DMS53 treated with DMSO at 0.1 percent for 48 hours (cell line): ENCODE results near the gene LRSAM1.
"Not testable (repeated sequence)": the region's sequence is repeated elsewhere in the genome, so short reads cannot be mapped to it uniquely, and the experiment has no call there.

Source experiments
- DNase-seq: peaks from one replicate; lab custom pipeline; 2025; ENCODE audit not compliant: unreplicated experiment; lab: John Stamatoyannopoulos, UW

Gene LRSAM1

DNA sequence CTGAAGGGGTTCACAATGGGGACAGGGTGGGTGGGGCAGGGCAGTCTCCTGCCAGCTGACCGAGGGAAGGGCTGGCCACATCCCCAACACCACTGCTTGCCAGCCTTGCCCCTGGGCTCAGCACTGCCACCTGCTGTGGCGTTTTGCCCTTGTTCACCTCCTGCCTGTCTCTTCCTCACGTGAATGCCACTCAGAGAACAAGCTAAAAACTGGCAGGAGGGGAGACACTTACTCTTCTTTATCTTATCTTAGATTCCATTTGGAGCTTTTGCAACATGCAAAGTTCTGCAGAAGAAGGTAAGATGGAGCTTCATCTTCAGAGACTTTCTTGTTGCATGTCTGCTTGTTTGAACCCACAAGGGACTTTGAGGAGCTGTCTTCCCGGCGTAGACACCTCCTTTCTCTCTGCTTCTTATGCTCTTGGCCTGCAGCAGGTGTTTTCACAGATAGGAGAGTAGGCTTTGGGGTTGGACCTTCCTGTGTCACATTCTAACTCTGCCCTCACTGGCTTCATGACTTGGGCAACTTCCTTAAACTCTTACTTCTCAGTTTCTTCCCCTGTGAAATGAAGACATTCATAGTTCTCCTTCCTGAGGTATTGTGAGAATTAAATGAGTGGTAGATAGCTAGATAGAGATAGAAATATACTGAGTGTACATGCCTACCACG lies 4.1 kb downstream of the LRSAM1 start:
- DNase-seq: no peak

DNA sequence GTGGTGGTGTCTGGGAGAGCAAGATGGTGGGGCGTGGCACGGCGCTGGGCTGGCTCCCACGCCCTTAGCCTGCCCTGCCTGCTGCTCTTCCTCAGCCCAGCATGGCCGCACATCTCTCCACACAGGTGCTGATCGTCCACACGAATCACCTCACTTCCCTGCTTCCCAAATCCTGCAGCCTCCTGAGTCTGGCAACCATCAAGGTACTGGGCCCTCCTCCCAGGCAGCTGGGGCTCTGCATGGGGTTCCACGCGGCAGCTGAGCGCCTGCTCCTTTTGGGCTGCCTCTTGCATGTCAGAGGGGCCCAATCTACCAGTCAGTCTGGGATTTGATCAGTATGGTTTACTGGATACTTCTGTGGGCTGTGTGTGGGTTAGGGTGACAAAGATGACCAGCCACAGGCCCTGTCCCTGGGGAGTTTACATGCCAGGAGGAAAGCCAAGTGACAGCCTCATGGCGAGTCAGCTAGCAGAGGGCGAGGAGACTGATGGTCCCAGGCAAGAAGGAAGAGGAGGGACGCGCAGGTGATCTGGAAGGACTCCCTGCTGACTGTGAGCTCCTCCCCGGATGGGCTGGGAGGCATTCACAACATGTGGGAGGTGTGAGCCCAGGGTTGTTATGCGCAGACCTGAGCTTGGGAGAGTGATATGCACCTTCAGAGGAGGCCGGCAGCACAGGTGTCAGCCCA lies 6.0 kb downstream of the LRSAM1 start:
- DNase-seq: no peak

DNA sequence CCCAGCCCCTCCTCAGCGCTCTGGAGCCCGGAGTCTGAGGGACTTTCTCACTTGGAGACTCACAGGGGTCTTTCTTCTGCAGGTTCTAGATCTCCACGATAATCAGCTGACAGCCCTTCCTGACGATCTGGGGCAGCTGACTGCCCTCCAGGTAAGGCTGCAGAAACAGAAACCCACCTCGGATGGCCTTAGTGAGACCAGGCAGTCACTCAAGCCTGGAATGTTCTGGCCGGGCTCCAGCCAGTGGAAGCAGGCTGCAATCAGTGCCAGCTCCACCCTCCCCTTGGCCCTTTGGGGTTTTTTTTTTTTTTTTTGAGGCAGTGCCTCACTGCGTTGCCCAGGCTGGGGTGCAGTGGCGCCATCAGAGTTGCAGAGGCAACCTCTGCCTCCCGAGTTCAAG lies 7.6 kb downstream of the LRSAM1 start:
- DNase-seq: no peak

DNA sequence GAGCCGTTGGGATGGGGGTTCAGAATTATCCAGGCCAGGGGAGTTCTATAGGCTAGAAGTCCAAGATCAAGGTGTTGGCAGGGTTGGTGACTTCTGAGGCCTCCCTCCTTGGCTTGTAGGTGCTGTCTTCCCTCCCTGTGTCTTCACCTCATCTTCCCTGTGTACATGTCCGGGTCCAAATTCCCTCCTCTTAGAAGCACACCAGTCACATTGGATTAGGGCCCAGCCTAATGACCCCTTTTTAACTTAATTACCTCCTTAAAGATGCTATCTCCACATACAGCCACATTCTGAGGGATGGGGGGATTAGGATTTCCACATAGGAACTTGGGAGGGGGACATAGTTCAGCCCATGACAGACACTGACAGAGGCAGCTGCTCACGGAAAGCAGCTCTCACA lies 12.1 kb downstream of the LRSAM1 start:
- no peak for DNase-seq

DNA sequence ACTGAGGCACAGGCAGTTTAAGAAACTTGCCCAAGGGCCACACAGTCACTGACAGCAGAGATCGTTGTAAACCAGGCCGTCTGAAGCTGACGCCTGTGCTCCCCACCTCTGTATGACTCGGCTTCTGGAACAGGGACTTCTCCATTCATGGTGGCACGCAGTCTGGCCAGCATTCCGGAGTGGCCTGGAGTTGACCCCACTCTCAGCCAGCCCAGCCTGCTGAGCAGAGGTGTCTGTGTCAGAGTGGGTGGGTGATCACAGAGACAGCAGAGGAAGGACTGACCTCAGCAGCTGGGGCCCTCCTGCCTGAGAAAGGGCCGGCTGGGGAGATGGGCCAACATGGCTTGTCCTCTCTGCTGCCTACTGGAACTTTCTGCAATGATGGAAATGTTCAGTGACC lies 12.6 kb downstream of the LRSAM1 start:
- DNase-seq: no peak

DNA sequence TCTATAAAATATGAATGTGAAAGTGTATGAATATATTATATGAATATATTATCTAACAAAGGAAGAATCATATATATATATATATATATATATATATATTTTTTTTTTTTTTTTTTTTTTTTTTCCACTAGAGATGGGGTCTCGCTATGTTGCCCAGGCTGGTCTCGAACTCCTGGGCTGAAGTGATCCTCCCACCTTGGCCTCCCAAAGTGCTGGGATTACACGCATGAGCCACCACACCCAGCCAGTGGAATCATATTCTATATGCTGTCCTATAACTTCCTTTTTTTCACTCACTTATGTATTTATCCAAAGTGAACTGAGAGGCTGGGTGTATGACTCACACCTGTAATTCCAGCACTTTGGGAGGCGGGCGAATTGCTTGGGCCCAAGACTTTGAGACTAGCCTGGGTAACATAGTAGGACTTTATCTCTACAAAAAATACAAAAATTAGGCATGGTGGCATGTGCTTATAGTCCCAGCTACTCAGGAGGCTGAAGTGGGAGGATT lies 15.2 kb downstream of the LRSAM1 start:
- not testable (repeated sequence) for DNase-seq

DNA sequence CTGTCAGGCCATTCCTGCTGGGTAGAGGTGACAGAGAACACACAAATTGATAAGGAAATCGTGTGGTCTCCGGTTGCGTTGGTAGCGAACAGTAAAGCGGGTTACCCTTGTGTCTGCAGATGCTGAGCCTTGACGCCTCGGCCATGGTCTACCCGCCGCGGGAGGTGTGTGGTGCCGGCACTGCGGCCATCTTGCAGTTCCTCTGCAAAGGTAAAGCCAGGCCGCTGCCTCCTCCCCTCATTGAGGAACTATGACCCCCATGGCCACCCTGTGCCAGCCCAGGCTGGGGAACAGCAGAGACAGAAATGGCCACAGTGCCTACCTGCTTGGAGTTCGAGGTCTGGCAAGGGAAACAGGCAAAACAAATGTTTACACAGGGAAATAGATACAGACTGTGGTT lies 16.3 kb downstream of the LRSAM1 start:
- no peak for DNase-seq

DNA sequence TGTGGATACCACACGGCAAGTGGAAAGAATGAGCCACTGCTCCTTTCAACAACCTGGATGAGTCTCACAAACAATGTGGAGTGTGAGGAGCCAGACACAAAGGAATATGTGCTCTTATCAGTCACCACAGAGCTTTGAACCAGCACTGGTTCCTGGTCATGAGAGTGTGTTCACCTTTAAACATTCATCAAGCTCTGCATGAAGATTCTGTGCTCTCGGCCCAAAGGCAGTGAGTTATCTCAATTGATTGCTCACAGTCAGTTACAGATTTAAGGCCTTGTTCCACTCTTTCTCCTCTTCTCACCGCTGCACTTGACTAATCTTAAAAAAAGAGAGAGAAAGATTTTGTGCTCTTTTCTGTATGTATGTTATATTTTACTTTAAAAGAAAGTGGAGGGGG lies 19.4 kb downstream of the LRSAM1 start:
- no peak for DNase-seq

DNA sequence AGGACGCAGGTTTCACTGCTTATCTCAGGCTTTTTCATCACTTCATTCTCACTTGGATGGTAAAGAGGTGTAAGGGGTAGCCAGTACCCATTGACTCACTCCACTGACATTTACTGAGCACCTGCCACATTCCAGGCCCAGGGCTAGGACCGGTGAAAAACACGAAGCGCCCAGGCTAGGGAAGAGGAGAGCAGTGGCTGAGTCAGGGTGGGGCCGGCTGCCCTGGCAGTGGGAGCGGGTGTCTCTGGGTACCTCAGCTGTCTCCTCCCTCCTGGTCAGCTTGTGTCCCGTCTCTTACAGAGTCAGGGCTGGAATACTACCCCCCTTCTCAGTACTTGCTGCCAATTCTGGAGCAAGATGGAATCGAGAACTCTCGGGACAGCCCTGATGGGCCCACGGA lies 22.2 kb downstream of the LRSAM1 start:
- no peak for DNase-seq

DNA sequence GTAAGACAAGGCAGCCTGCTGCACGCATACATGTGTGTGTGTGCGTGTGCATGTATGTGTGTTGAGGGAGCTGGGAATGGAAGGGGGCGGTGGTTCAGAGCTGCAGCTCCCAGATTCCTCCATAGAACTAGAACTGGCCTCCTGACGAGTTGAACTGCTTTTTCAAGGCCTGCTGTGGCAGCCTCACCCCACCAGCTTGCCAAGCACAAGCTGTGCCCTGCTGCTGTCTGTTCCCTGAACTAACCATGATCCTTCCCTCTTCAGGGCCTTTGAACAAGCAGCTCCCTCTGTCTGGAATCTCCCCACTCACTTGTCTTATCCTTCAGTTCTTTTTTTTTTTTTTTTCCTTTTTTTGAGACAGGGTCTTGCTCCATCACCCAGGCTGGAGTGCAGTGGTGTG lies 22.6 kb downstream of the LRSAM1 start:
- no peak for DNase-seq

DNA sequence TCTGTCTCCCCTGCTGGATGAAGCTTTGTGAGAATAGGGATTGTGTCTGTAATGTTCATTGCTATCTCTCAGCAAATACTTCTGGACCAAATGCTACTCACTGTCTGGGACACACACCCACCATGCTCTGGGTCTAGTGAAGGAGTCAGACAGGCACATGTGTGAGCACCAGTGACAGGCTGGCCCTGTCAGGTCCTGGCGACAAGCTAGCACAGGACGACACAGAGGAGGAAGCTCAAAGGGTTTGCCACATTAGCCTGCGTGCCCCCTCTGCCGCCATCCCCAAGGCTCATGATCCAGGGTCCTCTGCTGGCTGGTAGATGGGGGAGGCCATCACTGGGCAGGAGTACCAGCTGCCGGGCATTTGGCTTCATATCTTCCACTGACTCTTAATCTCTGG lies 23.3 kb downstream of the LRSAM1 start:
- no peak for DNase-seq

DNA sequence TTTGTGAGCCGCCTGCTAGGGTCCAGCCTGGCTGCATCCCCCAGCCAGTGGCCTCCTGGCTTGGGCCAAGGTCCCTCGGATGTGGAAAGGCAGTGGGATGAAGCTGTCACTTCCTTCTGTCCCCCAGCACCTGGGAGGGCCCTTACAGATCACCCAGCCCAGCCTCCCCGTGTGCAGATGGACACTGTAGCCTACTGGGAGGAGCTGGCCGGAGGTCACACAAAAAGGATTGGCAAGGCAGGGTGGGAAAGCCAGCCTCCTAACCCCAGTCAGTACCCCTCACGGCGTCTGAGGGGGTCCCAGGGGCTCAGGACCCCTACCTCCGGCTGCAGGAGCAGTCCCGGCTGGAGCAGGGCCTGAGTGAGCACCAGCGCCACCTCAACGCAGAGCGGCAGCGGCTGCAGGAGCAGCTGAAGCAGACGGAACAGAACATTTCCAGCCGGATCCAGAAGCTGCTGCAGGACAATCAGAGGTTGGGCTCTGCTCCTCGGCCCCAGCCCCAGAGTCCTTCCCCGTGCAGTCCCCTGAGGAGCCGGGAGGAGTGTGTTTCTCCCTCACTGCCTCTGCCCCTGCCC lies 28.3 kb downstream of the LRSAM1 start:
- no peak for DNase-seq

DNA sequence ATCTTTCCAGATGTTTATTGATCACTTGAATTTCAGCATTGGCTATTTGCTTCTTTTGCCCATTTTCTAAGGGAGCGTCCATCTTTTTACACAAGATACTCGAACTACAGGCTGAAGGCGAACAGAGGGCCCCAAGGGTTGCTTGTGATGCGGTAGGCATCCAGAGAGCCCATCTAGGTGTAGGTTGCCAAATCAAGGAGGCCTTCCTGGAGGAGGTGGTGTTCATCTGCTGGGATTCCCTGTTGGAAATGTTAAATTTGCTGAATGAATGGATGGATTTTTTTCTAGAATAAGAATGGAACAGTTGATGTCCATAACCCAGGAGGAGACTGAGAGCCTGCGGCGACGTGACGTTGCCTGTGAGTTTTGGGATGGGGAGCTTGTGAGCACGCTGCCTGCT lies 31.4 kb downstream of the LRSAM1 start:
- no peak for DNase-seq

DNA sequence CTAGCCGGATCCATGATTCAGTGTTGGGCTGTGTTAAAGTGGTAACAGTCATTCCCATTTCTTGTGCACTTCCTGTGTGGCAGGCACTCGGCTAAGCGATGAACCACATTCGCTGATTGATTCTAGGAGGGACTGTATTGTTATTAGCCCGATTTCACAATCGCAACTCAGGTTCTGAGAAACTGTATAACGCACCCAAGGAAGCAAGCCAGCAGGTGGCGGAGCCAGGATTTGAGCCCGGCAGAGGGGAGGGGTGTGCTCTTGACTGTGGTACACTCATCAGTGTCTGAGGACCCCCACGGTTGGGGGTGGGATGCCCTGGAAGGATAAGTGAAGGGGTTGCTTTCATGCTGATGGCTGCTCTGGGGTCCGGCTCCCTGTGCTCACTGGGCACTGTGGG lies 34.7 kb downstream of the LRSAM1 start:
- no peak for DNase-seq

DNA sequence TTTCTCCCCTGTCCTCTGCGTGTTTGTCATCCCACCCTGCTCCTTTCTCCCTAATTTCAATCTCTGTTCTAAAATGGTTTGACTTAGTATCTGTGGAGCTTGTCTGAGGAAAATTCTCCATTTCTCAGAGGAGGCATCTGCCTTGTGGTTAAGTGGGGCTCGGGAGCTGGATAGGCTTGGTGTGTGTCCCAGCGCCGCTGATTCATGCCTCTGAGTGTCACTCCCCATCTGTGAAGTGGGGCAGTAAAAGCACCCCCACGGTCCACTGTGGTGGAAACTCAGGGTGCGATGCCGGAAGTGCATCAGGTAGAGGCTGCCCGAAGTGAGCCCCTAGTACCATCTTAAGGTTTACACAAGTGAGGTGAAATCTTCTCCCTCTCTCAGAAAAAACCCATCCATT lies 37.6 kb downstream of the LRSAM1 start:
- DNase-seq: no peak

DNA sequence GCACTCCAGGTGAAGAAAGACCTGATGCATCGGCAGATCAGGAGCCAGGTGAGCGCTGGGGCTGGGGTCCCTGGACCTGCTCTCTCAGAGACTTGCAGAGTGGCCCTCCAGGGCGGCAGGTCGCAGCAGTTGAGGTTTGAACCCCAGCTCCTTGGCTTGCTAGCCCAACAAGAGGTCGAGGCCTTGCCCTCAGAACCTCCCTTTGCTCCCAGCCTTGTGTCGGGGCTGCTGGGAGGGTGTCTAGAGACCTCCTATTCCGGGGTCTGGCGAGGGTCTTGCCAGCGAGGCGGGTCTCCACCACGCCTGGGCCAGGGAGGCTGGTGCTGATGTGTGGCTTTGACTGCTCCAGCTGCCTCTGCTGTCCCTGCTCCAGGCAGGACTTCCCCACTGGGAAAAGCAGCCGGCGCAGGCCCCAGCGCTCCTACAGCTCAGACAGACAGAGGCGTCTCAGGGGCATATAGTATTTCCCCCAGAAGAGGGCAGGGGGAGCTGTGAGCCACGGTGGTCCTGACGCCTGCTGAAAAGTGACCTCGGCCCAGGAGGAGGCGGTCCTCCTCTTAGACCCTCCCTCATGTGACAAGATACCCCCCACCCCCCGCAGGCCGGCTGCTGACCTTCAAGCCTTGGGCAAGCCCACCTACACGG lies 38.3 kb downstream of the LRSAM1 start:
- no peak for DNase-seq

DNA sequence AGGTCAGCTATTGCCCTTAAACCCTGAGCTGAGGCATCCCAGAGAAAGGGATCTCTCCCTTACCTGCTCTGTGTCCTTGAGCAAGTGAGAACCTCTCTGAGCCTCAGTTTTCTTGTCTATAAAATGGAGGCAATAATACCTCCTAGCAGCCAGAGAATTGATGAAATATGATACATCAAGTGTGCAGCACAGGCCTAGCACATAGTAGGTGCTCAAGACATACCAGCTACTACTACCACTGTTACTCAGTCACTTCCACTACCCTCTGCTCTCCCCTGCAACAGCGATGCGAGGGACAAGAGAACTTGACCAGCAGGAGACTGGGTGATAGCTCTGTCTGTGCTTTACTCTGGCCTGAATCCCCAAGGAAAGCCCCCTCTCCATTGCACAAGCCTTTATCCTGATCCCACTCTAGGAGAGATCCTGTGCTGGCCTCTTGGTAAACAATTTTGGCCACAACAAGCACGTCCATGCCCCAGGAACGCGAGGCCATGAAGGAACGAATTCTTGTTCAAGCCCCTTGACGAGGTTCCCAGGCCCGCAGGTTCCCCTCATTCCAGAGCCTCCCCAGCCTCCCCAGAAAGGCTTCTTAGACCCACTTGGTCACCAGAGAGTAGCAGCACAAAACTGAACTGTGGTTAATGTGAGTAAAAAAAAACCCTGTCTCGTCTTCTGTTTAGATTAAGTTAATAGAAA lies 39.4 kb downstream of the LRSAM1 start:
- no peak for DNase-seq

DNA sequence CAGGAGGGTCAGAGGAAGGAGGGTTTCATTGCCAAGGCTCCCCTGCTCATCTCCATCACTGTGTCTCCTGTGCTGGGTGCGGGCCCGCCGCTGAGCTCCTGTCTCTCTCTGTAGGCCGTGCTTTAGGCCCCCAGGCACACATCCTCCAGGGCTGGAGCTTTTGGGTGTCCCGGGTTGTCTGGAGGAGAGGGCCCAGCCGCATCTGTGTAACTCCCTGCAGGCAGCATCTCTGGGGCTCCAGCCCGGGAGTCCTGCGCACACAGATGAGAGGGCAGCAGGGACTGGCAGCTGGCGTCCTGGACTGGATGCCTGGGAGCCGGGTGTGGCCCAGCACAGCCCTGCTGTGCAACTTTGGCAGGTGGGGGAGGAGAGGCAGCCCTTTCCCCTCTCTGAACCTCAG lies 40.2 kb downstream of the LRSAM1 start:
- no peak for DNase-seq

DNA sequence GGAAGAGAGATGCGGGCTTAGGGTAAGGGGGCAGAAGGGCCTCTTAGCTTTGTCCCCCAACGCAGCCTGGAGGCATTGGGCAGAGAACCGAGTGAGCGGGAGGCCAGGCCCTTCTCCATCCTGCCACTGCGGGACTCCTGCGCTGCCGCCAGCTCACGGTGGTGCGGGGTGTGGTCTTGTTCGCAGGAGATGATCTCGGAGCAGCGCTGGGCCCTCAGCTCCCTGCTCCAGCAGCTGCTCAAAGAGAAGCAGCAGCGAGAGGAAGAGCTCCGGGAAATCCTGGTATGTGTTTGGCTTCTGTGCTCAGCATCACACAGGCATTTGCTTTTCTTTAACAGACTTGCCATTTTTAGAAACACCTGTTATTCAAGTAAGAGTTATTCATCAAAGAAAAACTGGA lies 41.3 kb downstream of the LRSAM1 start:
- no peak for DNase-seq

DNA sequence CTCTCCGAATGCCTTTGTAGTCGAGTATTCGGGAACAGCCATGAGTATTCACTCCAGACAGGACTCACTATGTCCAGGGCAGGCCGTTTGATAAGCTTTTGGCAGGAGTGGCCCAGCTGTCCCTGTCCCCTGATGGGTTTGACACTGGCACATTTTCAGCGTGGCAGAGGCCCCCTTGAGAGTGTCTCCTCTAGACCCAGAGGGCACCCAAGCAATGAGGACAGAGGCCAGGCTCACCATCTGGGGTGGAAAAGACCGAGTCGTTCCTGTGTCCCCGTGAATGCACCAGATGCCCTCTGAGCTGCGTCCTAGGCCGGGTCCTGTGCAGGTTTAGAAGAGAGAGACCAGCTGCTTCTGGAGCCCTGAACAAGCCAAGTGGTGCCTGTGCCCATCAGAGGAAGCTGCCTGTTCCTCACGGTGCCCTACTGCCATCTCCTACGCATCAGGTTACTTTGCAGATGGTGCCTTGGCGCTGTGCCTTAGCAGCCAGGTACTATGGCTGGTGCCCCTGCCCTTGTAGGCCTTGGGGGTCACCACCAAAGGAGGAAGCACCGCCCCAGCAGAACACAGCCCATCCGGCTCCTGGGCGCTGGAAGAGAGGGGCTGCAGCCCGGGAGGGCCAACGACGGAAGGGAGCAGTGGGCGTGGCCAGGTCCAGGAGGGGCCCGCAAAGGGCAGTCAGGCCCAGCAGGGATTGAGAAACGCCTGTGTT lies 42.4 kb downstream of the LRSAM1 start:
- DNase-seq: no peak

DNA sequence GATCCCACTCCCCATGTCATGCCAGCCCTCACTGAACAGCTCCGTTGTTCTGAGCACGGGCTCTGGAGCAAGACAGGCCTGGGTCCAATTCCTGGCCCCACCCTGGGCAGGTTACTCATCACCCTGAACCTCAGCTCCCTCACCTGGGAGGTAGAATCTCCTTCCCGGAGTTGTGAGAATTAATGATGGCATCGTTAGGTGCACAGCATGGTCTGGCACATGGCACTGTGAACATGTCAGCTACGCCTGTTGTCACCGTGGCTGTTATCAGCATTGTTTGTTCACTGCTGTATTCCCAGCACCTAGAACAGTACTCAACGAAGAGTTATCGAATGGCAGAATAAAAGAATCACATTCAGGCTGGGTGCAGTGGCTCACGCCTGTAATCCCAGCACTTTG lies 43.0 kb downstream of the LRSAM1 start:
- no peak for DNase-seq
